VCaP (cell line): ENCODE results near the gene COPS7A.
"Not testable (repeated sequence)": the region's sequence is repeated elsewhere in the genome, so short reads cannot be mapped to it uniquely, and the experiment has no call there.

Source experiments
- H3K27ac ChIP-seq: fragments of 450-650 bp; 2 replicates; pipeline ENCODE4 v1.5.1; 2017
- CTCF ChIP-seq: fragments of 450-650 bp; conservative IDR thresholded peaks from 2 replicates; pipeline ENCODE4 v1.5.1; 2017; ENCODE audit warnings: mild to moderate bottlenecking, moderate library complexity

The COPS7A gene

GRCh38 chr12:6698352-6699046 is 25.3 kb upstream of the COPS7A start:
- H3K27ac ChIP-seq = no peak overlapping the region
- no peak for TF ChIP-seq CTCF

GRCh38 chr12:6699259-6699988 is 24.4 kb upstream of the COPS7A start:
- TF ChIP-seq CTCF = no peak
- no peak overlapping the region for H3K27ac ChIP-seq

- H3K27ac ChIP-seq = no peak overlapping the region
- TF ChIP-seq CTCF = no peak
Measured at GRCh38 chr12:6699989-6700645, 23.7 kb upstream of the COPS7A start.

- no peak for TF ChIP-seq CTCF
- H3K27ac ChIP-seq = no peak within 1 kb of the TSS
Measured at GRCh38 chr12:6700646-6701051, 23.2 kb upstream of the COPS7A start, which contains the start of gene PIANP. Gene PIANP, minus strand, starts transcription at chr12:6700815. Its CDS starts 2,754 bp downstream, at chr12:6698061.

GRCh38 chr12:6701078-6701768 is 22.6 kb upstream of the COPS7A start:
- H3K27ac ChIP-seq = no peak overlapping the region

GRCh38 chr12:6703631-6704030 is 20.2 kb upstream of the COPS7A start:
- no peak overlapping the region for H3K27ac ChIP-seq
- TF ChIP-seq CTCF = no peak

More at GRCh38 chr12:6701078-6701768, 22.6 kb upstream of the COPS7A start:
- TF ChIP-seq CTCF = no peak

- not testable (repeated sequence) for H3K27ac ChIP-seq
Measured at GRCh38 chr12:6708351-6708750, 15.5 kb upstream of the COPS7A start.
